ENCODE data around the gene BCAS3. TPM values are rescaled to one million over a fixed set of nuclear protein-coding genes. Genes with fewer than 3 reads are reported as not detected.

The BCAS3 gene
- total RNA-seq, 1 donor from 2014 or later = 38.1 TPM

DNA sequence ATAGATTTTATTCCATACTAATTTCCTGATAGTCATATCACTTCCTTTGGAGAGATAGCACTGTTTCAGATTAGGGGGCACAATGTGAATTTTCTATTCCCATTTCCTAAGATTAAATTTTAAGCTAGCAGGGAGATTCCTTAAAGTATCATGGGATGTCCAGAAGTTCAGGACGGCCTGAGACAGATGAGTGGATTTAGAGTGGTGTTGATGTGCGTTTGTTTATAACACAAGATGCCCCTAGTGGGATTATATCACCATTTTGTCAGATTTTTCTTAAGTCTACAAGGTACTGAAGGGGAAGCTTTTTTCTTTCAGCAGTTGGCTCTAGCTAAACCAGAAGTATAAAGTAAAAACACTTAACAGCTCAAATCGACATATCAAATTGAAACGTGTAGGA lies 538.4 kb downstream of the BCAS3 start:
- H3K27me3 Mint-ChIP-seq (ENCODE audit: unreplicated experiment) = peaks cover 2% of the 10 kb centered on the region
- DNase-seq (ENCODE audit: low spot score) = no peak
- TF ChIP-seq, protein P1, sequence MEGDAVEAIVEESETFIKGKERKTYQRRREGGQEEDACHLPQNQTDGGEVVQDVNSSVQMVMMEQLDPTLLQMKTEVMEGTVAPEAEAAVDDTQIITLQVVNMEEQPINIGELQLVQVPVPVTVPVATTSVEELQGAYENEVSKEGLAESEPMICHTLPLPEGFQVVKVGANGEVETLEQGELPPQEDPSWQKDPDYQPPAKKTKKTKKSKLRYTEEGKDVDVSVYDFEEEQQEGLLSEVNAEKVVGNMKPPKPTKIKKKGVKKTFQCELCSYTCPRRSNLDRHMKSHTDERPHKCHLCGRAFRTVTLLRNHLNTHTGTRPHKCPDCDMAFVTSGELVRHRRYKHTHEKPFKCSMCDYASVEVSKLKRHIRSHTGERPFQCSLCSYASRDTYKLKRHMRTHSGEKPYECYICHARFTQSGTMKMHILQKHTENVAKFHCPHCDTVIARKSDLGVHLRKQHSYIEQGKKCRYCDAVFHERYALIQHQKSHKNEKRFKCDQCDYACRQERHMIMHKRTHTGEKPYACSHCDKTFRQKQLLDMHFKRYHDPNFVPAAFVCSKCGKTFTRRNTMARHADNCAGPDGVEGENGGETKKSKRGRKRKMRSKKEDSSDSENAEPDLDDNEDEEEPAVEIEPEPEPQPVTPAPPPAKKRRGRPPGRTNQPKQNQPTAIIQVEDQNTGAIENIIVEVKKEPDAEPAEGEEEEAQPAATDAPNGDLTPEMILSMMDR (IDR thresholded peaks at IDR 0.05; ENCODE audit: unreplicated experiment) = no peak
- H3K4me3 Mint-ChIP-seq (ENCODE audit: unreplicated experiment) = no peak overlapping the region
- H3K36me3 Mint-ChIP-seq (ENCODE audit: low read depth, unreplicated experiment) = no peaks in the 10 kb centered on the region
- no peaks in the 10 kb centered on the region for H3K9me3 Mint-ChIP-seq (ENCODE audit: unreplicated experiment)
- peaks cover 26% of the 10 kb centered on the region for H3K4me1 Mint-ChIP-seq (ENCODE audit: unreplicated experiment)
- no peak overlapping the region for H3K27ac Mint-ChIP-seq (ENCODE audit: unreplicated experiment)

DNA sequence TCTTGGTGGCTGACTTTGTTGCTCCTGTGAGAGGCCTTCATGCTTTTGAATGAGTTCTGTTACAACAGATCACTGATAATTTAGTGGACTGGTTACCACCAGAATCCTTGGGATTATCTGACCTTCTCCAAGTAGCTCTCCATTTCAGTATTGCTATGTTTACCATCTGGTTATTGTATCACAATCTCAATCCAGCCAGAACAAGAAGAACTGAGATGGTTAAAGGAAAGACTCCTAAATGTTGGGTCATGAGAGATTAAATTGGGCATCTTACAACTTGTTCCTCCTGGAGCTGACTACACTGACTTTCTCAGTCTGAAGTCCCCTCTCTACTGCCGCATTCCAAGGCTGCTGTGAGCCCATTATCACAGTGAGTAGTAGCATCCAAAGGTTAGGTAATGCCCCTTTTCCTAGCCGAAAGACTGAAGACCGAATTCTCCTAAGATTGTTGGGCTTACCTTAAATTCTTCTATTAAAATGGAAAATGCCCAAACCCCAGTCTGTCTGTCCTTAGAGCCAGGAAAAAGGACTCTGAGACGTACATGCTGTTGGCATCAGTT lies 540.3 kb downstream of the BCAS3 start:
- H3K4me3 Mint-ChIP-seq (ENCODE audit: unreplicated experiment) = no peak overlapping the region
- H3K4me1 Mint-ChIP-seq (ENCODE audit: unreplicated experiment) = peaks cover 45% of the 10 kb centered on the region
- peaks cover 4% of the 10 kb centered on the region for H3K27me3 Mint-ChIP-seq (ENCODE audit: unreplicated experiment)
- DNase-seq (ENCODE audit: low spot score) = no peak
- no peaks in the 10 kb centered on the region for H3K36me3 Mint-ChIP-seq (ENCODE audit: low read depth, unreplicated experiment)
- H3K9me3 Mint-ChIP-seq (ENCODE audit: unreplicated experiment) = no peaks in the 10 kb centered on the region
- H3K27ac Mint-ChIP-seq (ENCODE audit: unreplicated experiment) = no peak overlapping the region
- TF ChIP-seq, protein P1 (IDR thresholded peaks at IDR 0.05; ENCODE audit: unreplicated experiment) = no peak

DNA sequence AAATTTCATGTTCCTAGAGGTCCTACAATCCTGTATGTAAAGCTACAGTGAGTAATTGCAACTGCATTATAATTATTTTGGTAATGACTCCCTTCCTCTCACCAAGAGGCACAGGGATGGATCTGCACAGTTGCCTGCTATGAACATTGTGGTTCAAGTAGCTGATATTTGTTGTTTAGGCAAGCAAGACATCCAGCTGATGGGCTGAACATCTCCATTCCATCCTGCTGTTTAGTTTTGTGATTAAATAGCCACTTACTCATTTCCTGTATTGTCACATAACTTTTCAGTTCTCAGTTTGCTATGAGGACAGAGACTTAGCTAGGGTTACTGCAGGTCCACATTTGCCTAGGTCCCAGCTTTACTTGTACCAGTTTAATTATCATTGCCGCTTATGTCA lies 540.8 kb downstream of the BCAS3 start:
- peaks cover 4% of the 10 kb centered on the region for H3K27me3 Mint-ChIP-seq (ENCODE audit: unreplicated experiment)
- no peak for DNase-seq (ENCODE audit: low spot score)
- peaks cover 46% of the 10 kb centered on the region for H3K4me1 Mint-ChIP-seq (ENCODE audit: unreplicated experiment)
- no peaks in the 10 kb centered on the region for H3K36me3 Mint-ChIP-seq (ENCODE audit: low read depth, unreplicated experiment)
- no peak overlapping the region for H3K27ac Mint-ChIP-seq (ENCODE audit: unreplicated experiment)
- TF ChIP-seq, protein P1 (IDR thresholded peaks at IDR 0.05; ENCODE audit: unreplicated experiment) = no peak
- H3K4me3 Mint-ChIP-seq (ENCODE audit: unreplicated experiment) = no peak overlapping the region
- H3K9me3 Mint-ChIP-seq (ENCODE audit: unreplicated experiment) = no peaks in the 10 kb centered on the region

GRCh38 chr17:61219460-61219859 lies 541.8 kb downstream of the BCAS3 start:
- no peak overlapping the region for H3K4me3 Mint-ChIP-seq (ENCODE audit: unreplicated experiment)
- no peak overlapping the region for H3K27ac Mint-ChIP-seq (ENCODE audit: unreplicated experiment)
- peaks cover 4% of the 10 kb centered on the region for H3K27me3 Mint-ChIP-seq (ENCODE audit: unreplicated experiment)
- no peaks in the 10 kb centered on the region for H3K9me3 Mint-ChIP-seq (ENCODE audit: unreplicated experiment)
- TF ChIP-seq, protein P1 (IDR thresholded peaks at IDR 0.05; ENCODE audit: unreplicated experiment) = no peak
- H3K36me3 Mint-ChIP-seq (ENCODE audit: low read depth, unreplicated experiment) = no peaks in the 10 kb centered on the region
- no peak for DNase-seq (ENCODE audit: low spot score)
- peaks cover 49% of the 10 kb centered on the region for H3K4me1 Mint-ChIP-seq (ENCODE audit: unreplicated experiment)

- no peak for DNase-seq (ENCODE audit: low spot score)
- H3K27me3 Mint-ChIP-seq (ENCODE audit: unreplicated experiment) = peaks cover 4% of the 10 kb centered on the region
- H3K27ac Mint-ChIP-seq (ENCODE audit: unreplicated experiment) = peak overlapping the region; percentile 58
- no peaks in the 10 kb centered on the region for H3K36me3 Mint-ChIP-seq (ENCODE audit: low read depth, unreplicated experiment)
- no peak overlapping the region for H3K4me3 Mint-ChIP-seq (ENCODE audit: unreplicated experiment)
- no peaks in the 10 kb centered on the region for H3K9me3 Mint-ChIP-seq (ENCODE audit: unreplicated experiment)
- H3K4me1 Mint-ChIP-seq (ENCODE audit: unreplicated experiment) = peaks cover 52% of the 10 kb centered on the region
- TF ChIP-seq, protein P1 (IDR thresholded peaks at IDR 0.05; ENCODE audit: unreplicated experiment) = no peak
Observed at GRCh38 chr17:61221181-61221580, 543.5 kb downstream of the BCAS3 start.
